ENCODE data around the gene EXOC3L4. TPM values are rescaled to one million over a fixed set of nuclear protein-coding genes. Genes with fewer than 3 reads are reported as not detected.

Gene EXOC3L4
- total RNA-seq, 4 donors from 2014 or later: 0.63 to 2.1 (median 1.3) TPM

DNA sequence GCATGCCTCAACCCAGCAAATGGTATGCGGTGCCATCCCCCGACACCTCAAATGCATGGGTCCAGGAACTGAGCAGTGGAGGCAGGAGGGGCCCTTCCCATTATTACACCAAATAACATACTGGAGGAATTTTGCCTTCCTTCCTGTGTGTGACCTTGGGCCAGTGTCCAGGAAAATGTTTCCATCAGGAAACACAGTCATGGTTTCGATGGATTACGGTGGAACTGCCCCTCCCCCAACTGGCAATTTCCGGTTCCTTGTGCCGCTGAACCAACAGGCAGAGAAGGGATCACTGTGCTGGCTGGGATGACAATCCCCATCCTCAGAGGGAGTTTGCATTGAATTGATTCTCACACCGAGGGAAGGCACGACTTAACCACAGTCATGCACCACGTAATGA, 28.1 kb upstream of the EXOC3L4 start:
- no peak for DNase-seq (ENCODE audit: low spot score in 2 of 2)
- peak overlapping the region in 1 of 4 donors; percentile 22 for H3K27ac ChIP-seq

GRCh38 chr14:103067231-103067954, 27.1 kb upstream of the EXOC3L4 start:
- Histone ChIP-seq H3K9me3 (no peaks in the 10 kb centered on the region), H3K27ac (peak overlapping the region in 3 of 4 donors; percentile 42 to 77 (median 75)), H3K4me1 (peaks cover 0 to 40% (median 6%) of the 10 kb centered on the region in 4 donors), H3K27me3 (no peaks in the 10 kb centered on the region), H3K36me3 (no peaks in the 10 kb centered on the region), H3K4me3 (no peak overlapping the region)
- TF ChIP-seq EP300 (IDR thresholded peaks at IDR 0.05): peak in 1 of 2 donors; percentile 53
- no peak for TF ChIP-seq POLR2A (IDR thresholded peaks at IDR 0.05)
- TF ChIP-seq, protein P1, sequence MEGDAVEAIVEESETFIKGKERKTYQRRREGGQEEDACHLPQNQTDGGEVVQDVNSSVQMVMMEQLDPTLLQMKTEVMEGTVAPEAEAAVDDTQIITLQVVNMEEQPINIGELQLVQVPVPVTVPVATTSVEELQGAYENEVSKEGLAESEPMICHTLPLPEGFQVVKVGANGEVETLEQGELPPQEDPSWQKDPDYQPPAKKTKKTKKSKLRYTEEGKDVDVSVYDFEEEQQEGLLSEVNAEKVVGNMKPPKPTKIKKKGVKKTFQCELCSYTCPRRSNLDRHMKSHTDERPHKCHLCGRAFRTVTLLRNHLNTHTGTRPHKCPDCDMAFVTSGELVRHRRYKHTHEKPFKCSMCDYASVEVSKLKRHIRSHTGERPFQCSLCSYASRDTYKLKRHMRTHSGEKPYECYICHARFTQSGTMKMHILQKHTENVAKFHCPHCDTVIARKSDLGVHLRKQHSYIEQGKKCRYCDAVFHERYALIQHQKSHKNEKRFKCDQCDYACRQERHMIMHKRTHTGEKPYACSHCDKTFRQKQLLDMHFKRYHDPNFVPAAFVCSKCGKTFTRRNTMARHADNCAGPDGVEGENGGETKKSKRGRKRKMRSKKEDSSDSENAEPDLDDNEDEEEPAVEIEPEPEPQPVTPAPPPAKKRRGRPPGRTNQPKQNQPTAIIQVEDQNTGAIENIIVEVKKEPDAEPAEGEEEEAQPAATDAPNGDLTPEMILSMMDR (IDR thresholded peaks at IDR 0.05): no peak
- DNase-seq (ENCODE audit: low spot score in 2 of 2): peak in 1 of 2 donors; percentile 37
- 60 to 63% methylated on average over 8 of the region's 8 CpGs for WGBS, 2 donors

More for the DNA sequence above, 28.1 kb upstream of the EXOC3L4 start:
- Histone ChIP-seq H3K36me3 (no peaks in the 10 kb centered on the region), H3K27me3 (no peaks in the 10 kb centered on the region), H3K4me1 (peaks cover 0 to 30% (median 4%) of the 10 kb centered on the region in 4 donors), H3K4me3 (no peak overlapping the region), H3K9me3 (no peaks in the 10 kb centered on the region)
- TF ChIP-seq EP300 (IDR thresholded peaks at IDR 0.05): peak in 1 of 2 donors; percentile 42
- TF ChIP-seq, protein P1 (IDR thresholded peaks at IDR 0.05): no peak
- 57 to 73% methylated on average over 9 of the region's 9 CpGs for WGBS, 2 donors

DNA sequence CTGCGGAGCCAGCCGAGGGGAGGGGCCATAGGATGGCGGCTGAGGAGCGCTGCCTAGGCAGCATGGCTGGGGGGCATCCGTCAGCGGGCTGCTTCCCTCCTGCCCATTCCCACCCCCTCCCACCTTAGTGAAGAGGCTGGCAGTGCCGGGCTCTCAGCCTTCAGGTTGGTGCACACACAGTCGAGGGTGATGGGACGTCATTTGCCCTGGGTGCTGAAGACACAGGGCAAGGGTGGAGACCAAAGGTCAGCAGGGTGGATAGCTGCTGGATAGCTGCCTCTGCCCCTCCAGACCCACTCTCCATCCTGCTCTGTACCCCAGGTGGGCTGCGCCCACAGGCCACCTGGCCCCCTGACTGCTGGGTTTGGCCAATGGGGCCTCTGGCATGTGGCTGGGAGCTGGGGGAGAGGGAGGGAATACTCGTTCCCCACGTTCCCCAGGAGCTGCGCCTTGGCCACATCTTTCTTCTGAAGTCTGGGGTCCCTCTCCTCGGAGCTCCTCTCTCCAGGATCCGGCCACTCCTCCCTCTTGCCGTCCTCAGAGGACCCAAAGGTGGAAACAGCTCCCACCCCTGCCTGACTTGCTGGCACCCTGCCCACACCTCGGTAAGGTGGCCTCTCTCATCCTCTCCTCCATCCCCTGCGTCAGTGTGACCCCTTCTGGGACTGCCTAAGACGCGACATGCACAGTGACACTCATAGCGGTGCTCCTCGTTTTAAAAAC, 26.0 kb upstream of the EXOC3L4 start:
- H3K9me3 ChIP-seq: no peaks in the 10 kb centered on the region
- DNase-seq (ENCODE audit: low spot score in 2 of 2): no peak
- TF ChIP-seq POLR2A (IDR thresholded peaks at IDR 0.05) (no peak), EP300 (IDR thresholded peaks at IDR 0.05) (no peak)
- TF ChIP-seq, protein P1 (IDR thresholded peaks at IDR 0.05): no peak
- H3K27me3 ChIP-seq: no peaks in the 10 kb centered on the region
- no peaks in the 10 kb centered on the region for H3K36me3 ChIP-seq
- 66 to 71% methylated on average over 21 to 22 of the region's 22 CpGs for WGBS, 2 donors
- peaks cover 0 to 47% (median 6%) of the 10 kb centered on the region in 4 donors for H3K4me1 ChIP-seq
- H3K27ac ChIP-seq: peak overlapping the region in 3 of 4 donors; percentile 42 to 77 (median 75)
- no peak overlapping the region for H3K4me3 ChIP-seq

DNA sequence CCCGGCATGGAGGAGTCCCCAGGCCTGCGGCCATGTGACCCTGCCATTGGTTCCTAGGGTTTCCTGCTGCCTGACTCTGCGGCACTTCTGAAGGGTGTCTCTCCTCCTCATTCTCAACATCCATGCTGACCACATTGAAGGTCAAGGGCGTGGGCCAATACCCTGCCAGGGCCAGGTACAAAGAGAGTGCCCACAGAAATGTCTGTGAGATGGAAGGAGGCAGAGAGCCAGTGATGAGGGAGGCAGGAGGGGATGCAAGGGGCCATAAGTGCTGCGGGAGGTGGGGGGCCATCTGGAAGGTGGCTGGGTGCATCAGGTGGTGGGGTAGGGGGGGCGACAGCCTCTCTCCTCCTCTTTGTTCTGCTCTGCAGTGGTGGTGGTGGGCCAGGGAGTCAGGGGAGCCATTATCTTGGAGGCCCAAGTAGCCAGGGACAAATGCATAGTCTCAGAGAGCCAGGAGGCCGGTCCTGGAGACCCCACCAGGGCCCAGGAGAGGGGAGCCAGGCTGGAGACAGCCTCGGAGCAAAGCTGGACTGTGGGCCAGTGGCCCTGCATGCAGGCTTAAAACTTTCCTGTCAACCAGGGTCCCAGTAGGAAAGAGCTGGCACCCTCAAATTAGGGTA, 24.2 kb upstream of the EXOC3L4 start:
- TF ChIP-seq POLR2A (IDR thresholded peaks at IDR 0.05) (no peak), EP300 (IDR thresholded peaks at IDR 0.05) (no peak)
- TF ChIP-seq, protein P1 (IDR thresholded peaks at IDR 0.05): no peak
- H3K36me3 ChIP-seq: no peaks in the 10 kb centered on the region
- no peak overlapping the region for H3K27ac ChIP-seq
- H3K27me3 ChIP-seq: no peaks in the 10 kb centered on the region
- no peak for DNase-seq (ENCODE audit: low spot score in 2 of 2)
- H3K4me1 ChIP-seq: peaks cover 0 to 66% (median 15%) of the 10 kb centered on the region in 4 donors
- no peak overlapping the region for H3K4me3 ChIP-seq
- 78 to 83% methylated on average over 5 to 7 of the region's 8 CpGs for WGBS, 2 donors
- H3K9me3 ChIP-seq: no peaks in the 10 kb centered on the region
